SKM-1 treated with dmso at 0.1 percent for 144 hours (cell line): ENCODE measurements around the gene ADA.

Source experiments
- DNase-seq: peaks from one replicate; lab custom pipeline; 2025; ENCODE audit not compliant: unreplicated experiment; lab: John Stamatoyannopoulos, UW

The ADA gene

DNA sequence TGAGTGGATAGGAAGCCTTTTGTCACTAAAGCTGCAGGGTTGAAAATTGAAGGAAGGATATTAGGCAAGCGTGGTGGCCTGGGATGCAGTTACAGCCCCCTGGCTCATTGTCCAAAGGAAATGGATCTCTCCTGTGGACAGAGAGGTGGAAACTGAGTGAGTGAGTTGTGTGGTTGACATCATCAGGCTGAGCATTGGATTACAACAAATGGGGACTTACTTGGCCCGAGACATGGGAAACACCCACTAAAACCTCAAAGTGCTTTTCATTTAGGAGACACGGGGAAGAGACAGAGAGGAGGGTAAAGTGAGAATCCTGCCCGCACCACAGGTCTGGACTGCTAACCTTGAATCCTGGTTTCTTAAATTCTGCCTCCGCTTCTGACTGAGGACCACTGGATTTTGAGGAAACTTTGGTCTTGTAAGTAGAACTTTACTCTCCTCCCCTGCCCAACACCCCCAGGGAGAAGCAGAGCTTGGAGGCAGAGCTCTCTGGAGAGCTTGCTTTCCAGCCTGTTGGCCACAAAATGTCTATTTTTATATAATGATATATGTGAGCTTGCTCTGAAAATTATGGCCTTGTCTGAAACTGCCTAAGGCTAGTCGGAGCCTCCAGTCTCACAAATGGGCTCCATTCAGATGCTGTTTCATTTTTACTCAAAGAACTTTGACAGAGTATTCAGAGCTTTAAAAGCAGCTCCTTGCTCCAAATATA lies 69.0 kb downstream of the ADA start, which contains the start of gene PKIG:
PKIG (plus strand) TSS at position 269 of the 715 bp plus-strand sequence. CDS start 31,978 bp downstream, outside the sequence.
- DNase-seq: peak; percentile 15

DNA sequence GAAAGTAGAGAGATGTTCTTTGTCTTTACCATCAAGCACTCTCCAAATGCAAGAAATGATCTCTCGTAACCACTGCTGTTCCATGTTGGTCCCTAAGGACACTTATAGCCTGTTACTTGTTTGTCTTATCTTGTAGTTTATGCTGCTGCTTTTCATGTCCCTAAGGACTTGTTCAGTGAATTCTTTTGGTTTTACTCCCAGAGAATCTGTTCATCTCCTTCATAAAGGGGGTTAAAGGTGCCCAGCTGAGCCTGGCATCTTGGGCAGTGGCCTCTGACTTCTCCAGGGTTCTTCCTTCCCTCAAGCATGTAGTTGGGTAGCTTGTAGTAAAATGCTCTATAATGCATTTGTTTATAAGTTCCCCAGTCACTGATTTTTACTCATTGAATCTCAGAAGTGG lies 70.0 kb downstream of the ADA start:
- DNase-seq: no peak

DNA sequence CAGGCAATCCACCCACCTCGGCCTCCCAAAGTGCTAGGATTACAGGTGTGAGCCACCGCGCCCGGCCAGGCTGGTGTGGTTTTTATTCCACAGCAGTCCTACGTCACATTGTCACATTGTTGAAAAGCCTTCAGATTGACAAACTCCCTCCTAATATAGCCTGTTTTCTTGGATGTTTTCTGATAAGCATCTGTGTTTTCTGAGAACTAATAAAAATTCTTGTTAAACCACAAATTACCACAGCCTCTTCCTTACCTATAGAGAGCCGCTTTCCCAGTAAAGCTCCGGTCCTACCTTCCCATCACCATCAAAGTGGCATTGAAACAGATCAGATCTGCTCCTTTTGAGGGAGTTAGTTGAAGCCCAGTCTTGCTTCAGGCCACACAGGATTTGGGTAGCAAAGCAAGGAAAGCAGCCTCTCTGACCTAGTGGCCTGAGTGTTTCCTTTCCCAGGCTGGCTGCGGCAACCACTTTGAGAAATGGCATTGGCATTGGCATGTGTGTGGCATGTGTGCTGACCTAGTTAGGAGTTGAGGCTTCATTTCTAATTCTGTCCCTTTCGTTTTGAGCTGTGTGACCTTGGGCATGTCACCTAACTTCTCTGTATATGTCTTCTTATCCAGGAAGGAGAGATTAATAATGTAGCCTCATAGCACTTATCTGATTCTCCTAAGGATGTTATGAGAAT lies 70.8 kb downstream of the ADA start:
- DNase-seq: no peak

DNA sequence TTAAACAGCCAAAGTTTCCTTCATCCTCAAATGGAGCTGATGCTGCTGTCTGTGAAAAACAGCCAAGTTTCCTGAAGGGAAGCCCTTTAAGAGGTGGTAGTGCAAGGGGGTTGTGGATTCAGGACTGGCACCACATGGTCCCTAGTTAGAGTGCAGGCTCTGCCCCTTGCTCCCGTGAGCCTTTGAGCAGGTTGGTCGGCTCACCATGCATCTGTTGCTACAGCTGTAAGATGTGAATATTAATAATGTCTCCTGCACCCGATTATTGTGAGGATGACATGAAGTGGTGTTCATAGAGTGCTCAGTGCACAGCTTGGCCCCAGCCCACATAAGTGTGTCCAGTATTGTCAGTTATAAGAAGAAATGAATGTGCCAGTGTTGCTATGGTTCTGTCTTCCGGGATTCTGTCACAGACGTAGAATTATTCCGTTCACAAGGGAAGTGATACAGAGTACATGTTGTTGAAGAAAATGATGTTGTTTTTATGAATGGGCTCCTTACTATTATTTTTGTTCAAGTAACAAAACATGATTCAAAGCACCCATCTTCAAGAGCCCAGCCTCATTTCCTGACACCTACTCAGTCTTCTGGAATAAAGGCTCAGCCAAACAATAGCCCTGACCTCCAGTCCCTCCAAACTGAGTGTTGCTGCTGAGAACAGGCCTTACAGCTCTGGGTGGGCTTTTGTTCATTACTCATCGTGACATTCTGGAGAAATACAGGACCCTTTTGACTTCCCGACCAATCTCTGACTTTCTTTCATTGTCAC lies 72.0 kb downstream of the ADA start:
- no peak for DNase-seq

DNA sequence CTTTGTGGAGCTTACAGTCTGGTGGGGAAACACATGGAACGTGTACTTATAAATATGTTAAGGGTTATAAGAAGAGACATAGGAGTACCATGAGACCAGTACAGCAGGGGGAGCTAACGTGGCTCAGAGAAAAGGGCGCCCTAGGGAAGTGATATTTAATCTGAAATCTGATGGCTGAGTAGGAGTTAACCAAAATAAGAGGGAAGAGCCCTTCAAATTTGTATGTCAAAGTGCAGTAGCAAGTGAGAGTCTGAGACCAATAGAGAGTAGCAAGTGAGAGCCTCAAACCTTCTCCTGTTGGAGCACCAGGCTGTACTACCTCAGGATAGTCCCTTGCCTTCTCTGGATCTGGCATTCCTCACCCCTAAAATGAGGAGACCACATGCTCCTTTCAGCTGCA lies 75.2 kb downstream of the ADA start:
- peak; percentile 71 for DNase-seq

DNA sequence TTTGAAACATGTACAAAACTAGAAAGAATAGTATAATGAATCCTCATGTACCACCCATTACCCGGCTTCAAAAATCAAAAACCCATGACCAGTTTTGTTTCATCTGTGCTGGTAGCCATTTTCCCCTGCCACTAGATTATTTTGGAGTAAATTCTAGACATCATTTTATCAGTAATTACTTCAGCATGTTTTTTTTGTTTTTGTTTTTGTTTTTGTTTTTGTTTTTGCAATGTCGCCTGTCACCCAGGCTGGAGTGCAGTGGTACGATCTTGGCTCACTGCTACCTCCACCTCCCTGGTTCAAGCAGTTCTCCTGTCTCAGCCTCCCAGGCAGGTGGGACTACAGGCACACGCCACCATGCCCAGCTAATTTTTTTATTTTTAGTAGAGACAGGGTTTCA lies 77.1 kb downstream of the ADA start:
- DNase-seq: no peak

DNA sequence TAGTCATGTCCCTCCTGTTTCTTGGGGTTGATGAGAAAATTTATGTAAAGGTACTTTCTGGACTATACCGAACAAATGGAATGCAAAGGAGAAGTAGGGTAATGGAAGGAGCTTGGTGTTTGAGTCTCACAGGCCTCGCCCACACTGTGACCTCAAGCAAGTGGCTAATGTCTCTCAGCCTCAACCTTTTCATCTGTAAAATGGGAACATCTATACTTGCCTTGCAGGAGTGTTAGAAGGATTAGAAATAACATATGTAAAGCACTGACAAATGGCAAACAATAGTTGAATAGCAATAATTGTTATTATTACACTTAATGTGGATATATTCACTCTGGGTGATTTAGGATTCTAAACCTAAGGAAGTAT lies 78.0 kb downstream of the ADA start:
- DNase-seq: no peak

DNA sequence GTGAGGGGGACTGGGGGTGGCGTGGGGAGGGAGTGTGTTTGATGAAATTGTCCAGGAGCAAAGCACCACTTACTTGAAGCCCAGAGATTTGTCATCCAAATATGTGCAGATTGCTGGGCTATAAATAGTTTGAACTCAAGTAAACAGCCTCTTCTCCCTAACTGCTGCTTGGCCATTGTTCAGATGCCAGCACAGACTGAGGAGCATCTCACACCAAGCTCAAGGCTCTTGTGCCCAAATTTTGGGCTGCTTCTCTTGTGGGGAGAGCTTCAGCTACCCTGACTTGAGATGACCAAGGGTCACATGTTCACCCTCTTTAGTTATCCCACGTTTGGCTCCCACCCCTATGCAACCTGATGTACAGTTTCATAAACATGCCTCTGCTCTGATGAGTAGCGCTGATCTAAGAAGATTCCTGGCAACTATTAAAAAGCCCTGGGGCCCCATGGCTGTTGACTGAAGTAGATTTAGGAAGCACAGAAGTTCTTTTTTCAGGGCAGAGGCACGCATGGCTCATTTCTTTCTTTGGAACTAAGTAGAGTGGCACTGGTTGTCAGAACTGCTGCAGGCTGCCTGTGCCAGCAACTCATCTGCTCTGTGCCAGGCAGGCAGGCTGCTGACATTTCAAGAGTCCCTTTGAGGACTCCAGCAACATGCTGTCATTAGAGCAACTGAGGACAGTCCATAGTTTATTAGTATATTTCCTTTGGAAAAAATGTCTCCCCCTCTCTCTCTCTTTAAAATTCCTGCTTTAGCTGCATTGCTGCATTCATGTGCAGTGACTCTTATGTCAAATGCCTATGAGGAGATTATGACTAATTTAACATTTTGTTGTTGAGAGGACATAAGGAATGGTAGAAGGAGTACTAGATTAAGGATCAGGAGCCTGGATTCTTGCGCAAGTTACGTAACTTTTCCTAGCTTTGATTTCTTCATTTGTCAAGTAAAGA lies 78.7 kb downstream of the ADA start:
- DNase-seq: no peak

DNA sequence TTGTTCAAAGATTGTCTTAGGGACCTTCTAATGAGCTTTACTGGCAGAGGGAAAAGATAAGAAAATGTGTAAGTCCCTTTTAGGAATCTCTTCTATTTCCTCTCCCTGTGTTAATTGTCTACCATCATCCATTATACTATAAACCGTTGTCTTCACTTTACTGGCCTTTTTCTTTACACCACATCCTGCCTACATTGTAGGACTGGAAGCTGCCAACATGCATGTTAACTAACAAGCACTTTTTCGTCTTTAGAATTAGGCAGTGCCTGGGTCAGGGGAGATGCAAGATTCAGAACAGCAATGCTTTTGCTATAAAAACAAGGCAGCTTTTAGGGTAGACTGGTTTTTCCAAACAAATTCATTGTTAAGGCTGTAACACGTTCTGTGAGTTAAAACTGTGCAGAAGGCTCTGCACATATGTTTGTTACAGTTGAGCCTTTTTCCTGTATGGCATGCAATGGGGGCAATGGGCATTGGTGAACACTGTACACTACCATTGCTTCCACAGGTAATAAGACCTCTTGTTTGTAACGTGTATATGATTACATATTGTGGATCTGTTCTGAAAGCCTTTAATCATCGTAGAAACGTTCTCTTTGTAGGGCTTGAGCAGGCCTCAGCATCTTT lies 80.0 kb downstream of the ADA start:
- no peak for DNase-seq

DNA sequence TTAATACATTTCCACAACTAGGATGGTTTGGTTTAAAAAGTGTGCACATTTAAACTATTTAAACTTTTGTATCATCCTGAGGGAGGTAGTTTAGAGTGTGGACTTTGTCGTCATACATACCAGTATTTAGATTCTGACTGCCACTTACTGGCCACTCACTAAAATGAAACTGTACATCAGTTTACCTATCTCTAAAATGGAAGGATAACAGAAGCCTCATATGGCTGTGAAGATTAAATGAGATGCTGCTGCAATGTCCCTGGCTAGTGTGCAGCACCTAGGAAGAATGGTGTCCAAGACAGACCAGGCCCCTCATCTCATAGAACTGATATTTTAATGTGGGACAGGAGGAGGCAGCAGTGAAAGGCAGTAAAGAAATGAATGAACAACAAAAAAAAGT lies 81.1 kb downstream of the ADA start:
- DNase-seq: no peak
